ENCODE data around the gene KNDC1.

KNDC1 gene

GRCh38 chr10:133272964-133273420, 113.0 kb downstream of the KNDC1 start:
- no peak for DNase-seq
- H3K36me3 ChIP-seq = no peaks in the 10 kb centered on the region
- no peak overlapping the region for H3K4me3 ChIP-seq (ENCODE audit: low read depth, low read length)
- H3K27me3 ChIP-seq = peaks cover 18% of the 10 kb centered on the region
- no peak for TF ChIP-seq CTCF (IDR thresholded peaks at IDR 0.05; ENCODE audit: low read depth, low read length)
- peaks cover 3% of the 10 kb centered on the region; the same call in 1 of the 2 replicates for H3K4me1 ChIP-seq
- H3K9me3 ChIP-seq = no peaks in the 10 kb centered on the region

GRCh38 chr10:133273534-133274143, 113.6 kb downstream of the KNDC1 start:
- Histone ChIP-seq H3K36me3 (no peaks in the 10 kb centered on the region), H3K4me3 (ENCODE audit: low read depth, low read length) (no peak overlapping the region), H3K4me1 (peaks cover 3% of the 10 kb centered on the region; the same call in 1 of the 2 replicates), H3K27me3 (peaks cover 18% of the 10 kb centered on the region), H3K9me3 (no peaks in the 10 kb centered on the region)
- DNase-seq = no peak
- no peak for TF ChIP-seq CTCF (IDR thresholded peaks at IDR 0.05; ENCODE audit: low read depth, low read length)

GRCh38 chr10:133274751-133275683, 115.0 kb downstream of the KNDC1 start:
- Histone ChIP-seq H3K4me3 (ENCODE audit: low read depth, low read length) (no peak overlapping the region), H3K27me3 (peaks cover 18% of the 10 kb centered on the region), H3K9me3 (no peaks in the 10 kb centered on the region), H3K4me1 (peaks cover 3% of the 10 kb centered on the region; the same call in 1 of the 2 replicates), H3K36me3 (peaks cover 3% of the 10 kb centered on the region; the same call in 1 of the 2 replicates)
- no peak for DNase-seq
- TF ChIP-seq CTCF (IDR thresholded peaks at IDR 0.05; ENCODE audit: low read depth, low read length) = no peak

GRCh38 chr10:133275684-133276092, 115.7 kb downstream of the KNDC1 start:
- peaks cover 3% of the 10 kb centered on the region; the same call in 1 of the 2 replicates for H3K4me1 ChIP-seq
- no peak for TF ChIP-seq CTCF (IDR thresholded peaks at IDR 0.05; ENCODE audit: low read depth, low read length)
- no peak for DNase-seq
- H3K36me3 ChIP-seq = peaks cover 3% of the 10 kb centered on the region; the same call in 1 of the 2 replicates
- no peaks in the 10 kb centered on the region for H3K9me3 ChIP-seq
- no peak overlapping the region for H3K4me3 ChIP-seq (ENCODE audit: low read depth, low read length)
- peaks cover 18% of the 10 kb centered on the region for H3K27me3 ChIP-seq

Data from BE2C (cell line).